GM12892 (cell line): Measurements from ENCODE around the gene SSH2.

Experiments
- POLR2AphosphoS5 ChIP-seq: IDR thresholded peaks from 2 replicates; pipeline ENCODE4 v1.6.1; 2011; ENCODE audit warnings: low read depth, low read length, control low read depth
- TAF1 ChIP-seq: IDR thresholded peaks from 2 replicates; pipeline ENCODE4 v1.6.1; 2011; ENCODE audit warnings: low read depth, mild to moderate bottlenecking, control low read depth, low read length, borderline replicate concordance

- TF ChIP-seq POLR2AphosphoS5 = no peak
- no peak for TF ChIP-seq TAF1
Measured at GRCh38 chr17:29584452-29585079, 345.5 kb downstream of the SSH2 start.
